ENCODE results near the gene TATDN2.
"Not testable (repeated sequence)": the region's sequence is repeated elsewhere in the genome, so short reads cannot be mapped to it uniquely, and the experiment has no call there.

Gene TATDN2

GRCh38 chr3:10238345-10239183 lies 9.7 kb upstream of the TATDN2 start:
- no peak for FAIRE-seq

- FAIRE-seq: no peak
These were observed 7.5 kb upstream of the TATDN2 start for GRCh38 chr3:10240799-10241198.

- FAIRE-seq: no peak
These were observed 5.8 kb upstream of the TATDN2 start for GRCh38 chr3:10242182-10243065.

- FAIRE-seq: no peak
These were observed 4.2 kb upstream of the TATDN2 start for GRCh38 chr3:10244009-10244408.

- FAIRE-seq: no peak
These were observed 3.1 kb upstream of the TATDN2 start for GRCh38 chr3:10245081-10245712.

- no peak for FAIRE-seq
These were observed 528 bp upstream of the TATDN2 start for GRCh38 chr3:10247679-10248183.

- no peak for FAIRE-seq
These were observed 907 bp downstream of the TATDN2 start for GRCh38 chr3:10248984-10249748.

GRCh38 chr3:10249833-10250232 lies 1.6 kb downstream of the TATDN2 start:
- no peak for FAIRE-seq

- FAIRE-seq: no peak
These were observed 2.7 kb downstream of the TATDN2 start for GRCh38 chr3:10251006-10251405.

GRCh38 chr3:10253731-10254130 lies 5.5 kb downstream of the TATDN2 start:
- FAIRE-seq: no peak

- no peak for FAIRE-seq
These were observed 7.6 kb downstream of the TATDN2 start for GRCh38 chr3:10255835-10256234.

- no peak for FAIRE-seq
These were observed 10.8 kb downstream of the TATDN2 start for GRCh38 chr3:10259036-10259435.

- FAIRE-seq: no peak
These were observed 11.5 kb downstream of the TATDN2 start for GRCh38 chr3:10259798-10260197.

- FAIRE-seq: no peak
These were observed 12.0 kb downstream of the TATDN2 start for GRCh38 chr3:10260211-10260701.

- no peak for FAIRE-seq
These were observed 13.8 kb downstream of the TATDN2 start for GRCh38 chr3:10262027-10262426.

GRCh38 chr3:10263646-10264363 lies 15.5 kb downstream of the TATDN2 start:
- FAIRE-seq: no peak

GRCh38 chr3:10265833-10266232 lies 17.6 kb downstream of the TATDN2 start:
- FAIRE-seq: no peak

GRCh38 chr3:10266936-10267335 lies 18.7 kb downstream of the TATDN2 start:
- not testable (repeated sequence) for FAIRE-seq

GRCh38 chr3:10268116-10268515 lies 19.9 kb downstream of the TATDN2 start:
- FAIRE-seq: no peak

GRCh38 chr3:10268930-10269329 lies 20.7 kb downstream of the TATDN2 start:
- FAIRE-seq: no peak

GRCh38 chr3:10269443-10269842 lies 21.2 kb downstream of the TATDN2 start:
- no peak for FAIRE-seq

Measured in colon (tissue), 2 donors.